Suprapubic skin (tissue), 4 donors: ENCODE data around the gene CALML3. TPM values are rescaled to one million over a fixed set of nuclear protein-coding genes. Genes with fewer than 3 reads are reported as not detected.

Source experiments
- DNase-seq, 2 donors: peaks; one replicate each; pipeline ENCODE4 v3.0.0-alpha.2; 2019; ENCODE audit warnings: low spot score in 2 of 2
- H3K27ac ChIP-seq: fragments of 200-600 bp; sonication (generic); one replicate; pipeline ENCODE4 v1.5.1; 2019
- H3K27me3 ChIP-seq: fragments of 200-600 bp; sonication (generic); one replicate; pipeline ENCODE4 v1.5.1; 2019
- H3K36me3 ChIP-seq: fragments of 200-600 bp; sonication (generic); one replicate; pipeline ENCODE4 v1.5.1; 2019
- H3K4me1 ChIP-seq: fragments of 200-600 bp; sonication (generic); one replicate; pipeline ENCODE4 v1.5.1; 2019
- H3K4me3 ChIP-seq: fragments of 200-600 bp; sonication (generic); one replicate; pipeline ENCODE4 v1.5.1; 2019; ENCODE audit warnings: mild to moderate bottlenecking
- H3K9me3 ChIP-seq: fragments of 200-600 bp; sonication (generic); one replicate; pipeline ENCODE4 v1.5.1; 2019
- CTCF ChIP-seq, 2 donors: fragments of 200-600 bp in 1 of 2; fragments of 450-650 bp in 1 of 2; sonication (generic) in 1 of 2; IDR thresholded peaks; one replicate each; pipeline ENCODE4 v1.5.1; 2016 to 2019; ENCODE audit warnings: antibody characterized with exemption in 2 of 2, mild to moderate bottlenecking in 1 of 2, moderate library complexity in 1 of 2
- EP300 ChIP-seq: sonication (generic); formaldehyde crosslinking; IDR thresholded peaks from one replicate; pipeline ENCODE4 v1.6.1; 2017; ENCODE audit warnings: antibody characterized with exemption
- POLR2A ChIP-seq, 2 donors: fragments of 450-650 bp; IDR thresholded peaks; one replicate each; pipeline ENCODE4 v1.6.1; 2017; ENCODE audit warnings: antibody characterized with exemption in 2 of 2, mild to moderate bottlenecking in 2 of 2, moderate library complexity in 2 of 2
- POLR2AphosphoS5 ChIP-seq, 3 donors: sonication (generic); formaldehyde crosslinking; IDR thresholded peaks; one replicate each; pipeline ENCODE4 v1.6.1; 2017; ENCODE audit warnings: antibody characterized with exemption in 3 of 3
- WGBS: methylation state at CpG from one replicate; pipeline ENCODE4 v1.1.5; 2018; 5-methylcytosine and 5-hydroxymethylcytosine counted together
- total RNA-seq, 4 donors: library from RNA; depleted of rRNA; stranded (reverse); fragments of >200 nt; gene quantifications; one replicate each; pipeline ENCODE4 v1.1.0, GENCODE V29; 2016

CALML3 gene
- total RNA-seq, 4 donors from 2014 or later: 27.4 to 296 (median 105) TPM

GRCh38 chr10:5499493-5500140 is 25.1 kb upstream of the CALML3 start, which contains the start of gene CALML5:
TSS of gene CALML5 (minus strand) at chr10:5499570. CDS start at chr10:5499438, 132 bp downstream.
- peak within 1 kb of the TSS; percentile 37 for H3K4me3 ChIP-seq
- H3K27me3 ChIP-seq: no peaks in the 10 kb centered on the region
- no peak for DNase-seq
- H3K9me3 ChIP-seq: no peaks in the 10 kb centered on the region
- 68% methylated on average over 5 of the region's 10 CpGs for WGBS
- TF ChIP-seq POLR2AphosphoS5 (IDR thresholded peaks at IDR 0.05) (no peak), CTCF (IDR thresholded peaks at IDR 0.05) (no peak), POLR2A (IDR thresholded peaks at IDR 0.05) (no peak), EP300 (no peak)
- no peaks in the 10 kb centered on the region for H3K36me3 ChIP-seq
- peak within 1 kb of the TSS; percentile 82 for H3K27ac ChIP-seq
- H3K4me1 ChIP-seq: peaks cover 66% of the 10 kb centered on the region

GRCh38 chr10:5500162-5500670 is 24.5 kb upstream of the CALML3 start:
- H3K4me3 ChIP-seq: no peak overlapping the region
- no peaks in the 10 kb centered on the region for H3K27me3 ChIP-seq
- H3K27ac ChIP-seq: peak overlapping the region; percentile 82
- TF ChIP-seq CTCF (IDR thresholded peaks at IDR 0.05) (no peak), POLR2AphosphoS5 (IDR thresholded peaks at IDR 0.05) (no peak), EP300 (no peak), POLR2A (IDR thresholded peaks at IDR 0.05) (no peak)
- DNase-seq: no peak
- 94% methylated on average over 7 of the region's 7 CpGs for WGBS
- H3K9me3 ChIP-seq: no peaks in the 10 kb centered on the region
- peaks cover 72% of the 10 kb centered on the region for H3K4me1 ChIP-seq
- H3K36me3 ChIP-seq: no peaks in the 10 kb centered on the region

GRCh38 chr10:5500910-5501309 is 23.9 kb upstream of the CALML3 start:
- Histone ChIP-seq H3K36me3 (no peaks in the 10 kb centered on the region), H3K9me3 (no peaks in the 10 kb centered on the region), H3K27me3 (no peaks in the 10 kb centered on the region), H3K4me1 (peaks cover 79% of the 10 kb centered on the region), H3K27ac (peak overlapping the region; percentile 82), H3K4me3 (no peak overlapping the region)
- DNase-seq: no peak
- TF ChIP-seq POLR2AphosphoS5 (IDR thresholded peaks at IDR 0.05) (no peak), EP300 (no peak), POLR2A (IDR thresholded peaks at IDR 0.05) (no peak), CTCF (IDR thresholded peaks at IDR 0.05) (no peak)
- WGBS: 89% methylated on average over 4 of the region's 5 CpGs

- Histone ChIP-seq H3K36me3 (no peaks in the 10 kb centered on the region), H3K4me3 (no peak overlapping the region), H3K9me3 (no peaks in the 10 kb centered on the region), H3K27ac (peak overlapping the region; percentile 82), H3K4me1 (peaks cover 87% of the 10 kb centered on the region), H3K27me3 (no peaks in the 10 kb centered on the region)
- WGBS: 70% methylated on average over 11 of the region's 12 CpGs
- no peak for TF ChIP-seq POLR2A (IDR thresholded peaks at IDR 0.05)
- TF ChIP-seq CTCF (IDR thresholded peaks at IDR 0.05): no peak
- TF ChIP-seq EP300: no peak
- TF ChIP-seq POLR2AphosphoS5 (IDR thresholded peaks at IDR 0.05): no peak
- no peak for DNase-seq
Measured at GRCh38 chr10:5502061-5502521, 22.7 kb upstream of the CALML3 start.

GRCh38 chr10:5502571-5503476 is 21.9 kb upstream of the CALML3 start:
- 66% methylated on average over 14 of the region's 14 CpGs for WGBS
- peak in 1 of 2 donors; percentile 48 for DNase-seq

More at GRCh38 chr10:5502571-5503476, 21.9 kb upstream of the CALML3 start:
- no peaks in the 10 kb centered on the region for H3K9me3 ChIP-seq
- H3K4me1 ChIP-seq: peaks cover 94% of the 10 kb centered on the region
- TF ChIP-seq POLR2A (IDR thresholded peaks at IDR 0.05) (no peak), EP300 (no peak), POLR2AphosphoS5 (IDR thresholded peaks at IDR 0.05) (no peak), CTCF (IDR thresholded peaks at IDR 0.05) (no peak)
- H3K36me3 ChIP-seq: no peaks in the 10 kb centered on the region
- no peaks in the 10 kb centered on the region for H3K27me3 ChIP-seq
- peak overlapping the region; percentile 82 for H3K27ac ChIP-seq
- no peak overlapping the region for H3K4me3 ChIP-seq
